Adrenal gland (tissue), 12 donors: ENCODE results near the gene UBALD2. TPM values are rescaled to one million over a fixed set of nuclear protein-coding genes. Genes with fewer than 3 reads are reported as not detected.
"Not testable (repeated sequence)": the region's sequence is repeated elsewhere in the genome, so short reads cannot be mapped to it uniquely, and the experiment has no call there.

Source experiments
- DNase-seq, 7 donors: peaks; one replicate each; pipeline ENCODE4 v3.0.0-alpha.2; 2019 to 2020
- H3K27ac ChIP-seq, 5 donors: fragments of 200-600 bp; sonication (generic) in 4 of 5; 1 replicate in 3 of 5; 2 replicates in 2 of 5; pipeline versions ENCODE4 v1.5.1 to v1.8.0; 2016 to 2020; ENCODE audit warnings: mild to moderate bottlenecking in 1 of 5
- H3K27me3 ChIP-seq: fragments of 200-600 bp; 2 replicates; pipeline ENCODE4 v1.8.0; 2021
- H3K36me3 ChIP-seq, 2 donors: fragments of 200-600 bp; replicated peaks in 1 of 2; 1 replicate in 1 of 2; 2 replicates in 1 of 2; pipeline versions ENCODE4 v1.5.1 to v1.8.0; 2018 to 2022
- H3K4me1 ChIP-seq, 2 donors: fragments of 200-600 bp; replicated peaks in 1 of 2; 1 replicate in 1 of 2; 2 replicates in 1 of 2; pipeline versions ENCODE4 v1.5.1 to v1.8.0; 2018 to 2021
- H3K4me3 ChIP-seq, 4 donors: fragments of 200-600 bp; sonication (generic) in 3 of 4; one replicate each; pipeline ENCODE4 v1.5.1; 2016 to 2018
- H3K9me3 ChIP-seq, 3 donors: fragments of 200-600 bp; sonication (generic) in 1 of 3; replicated peaks in 1 of 3; 1 replicate in 2 of 3; 2 replicates in 1 of 3; pipeline versions ENCODE4 v1.5.1 to v1.8.0; 2016 to 2021
- CTCF ChIP-seq, 6 experiments: fragments of 450-650 bp in 4 of 6; fragments of 200-600 bp in 2 of 6; sonication (generic) in 1 of 6; IDR thresholded peaks; 1 replicate in 5 of 6; 2 replicates in 1 of 6; pipeline versions ENCODE4 v1.5.1 to v1.8.0; 2016 to 2021; ENCODE audit warnings: antibody characterized with exemption in 6 of 6, mild to moderate bottlenecking in 2 of 6, moderate library complexity in 1 of 6
- POLR2A ChIP-seq, 2 donors: fragments of 450-650 bp; IDR thresholded peaks; one replicate each; pipeline ENCODE4 v1.6.1; 2017; ENCODE audit warnings: antibody characterized with exemption in 2 of 2, mild to moderate bottlenecking in 2 of 2, moderate library complexity in 1 of 2
- WGBS, 4 donors: extraction: QIAGEN DNeasy Blood & Tissue Kit in 2 of 4; methylation state at CpG; one replicate each; pipeline versions ENCODE4 v1.1.5 to v1.1.7; 2013 to 2017; 5-methylcytosine and 5-hydroxymethylcytosine counted together
- intact Hi-C, 2 donors: fragments of 100-400 bp; cut with DNase I; formaldehyde crosslinking; loops; one replicate each; pipeline versions ENCODE4 v1.14.1 to v1.15.0; 2022 to 2023
- polyA plus RNA-seq, 3 donors: library from polyadenylated mRNA; stranded (reverse); fragments of 200-250 nt in 2 of 3; fragments of 350-450 nt in 1 of 3; fragmentation: Illumina TruSeq in 1 of 3; extraction: RNeasy Lipid Tissue Mini Kit (QIAGEN cat#74804) in 1 of 3; gene quantifications; one replicate each; pipeline ENCODE4 v1.2.3, GENCODE V29; 2013 to 2014
- total RNA-seq, 9 donors: library from RNA; depleted of rRNA in 4 of 9; stranded (reverse); fragments of >200 nt in 4 of 9; fragments of 120-200 nt in 1 of 9; fragmentation: NEBNext Ultra II Directional in 1 of 9; extraction: Animal tissue kit (Norgen Biotek cat#: 25700) in 1 of 9; gene quantifications; one replicate each; pipeline versions ENCODE4 v1.1.0 to v1.2.4, GENCODE V29; 2013 to 2023
- donor health status: healthy with polysubstance abuse.
- donor health status: Bipolar disorder and iron deficiency.
- donor health status: DM: yes; HTN: yes; CAD: no.
- donor health status: DM: no; HTN: no; CAD: no.
- donor health status: DM: no; HTN: no; CAD: no.
- donor health status: DM: yes; HTN: yes; CAD: no.

The UBALD2 gene
- total and polyA plus RNA-seq, 12 donors = 5.2 to 71.2 (median 14.3) TPM

- no peaks in the 10 kb centered on the region for H3K27me3 ChIP-seq
- WGBS, 4 donors = 65 to 72% (median 70%) methylated on average over 5 to 6 of the region's 6 CpGs
- intact Hi-C loops = no loop called here
- TF ChIP-seq POLR2A (IDR thresholded peaks at IDR 0.05) (no peak), CTCF (IDR thresholded peaks at IDR 0.05) (no peak)
- no peaks in the 10 kb centered on the region for H3K9me3 ChIP-seq
- DNase-seq = no peak
- H3K36me3 ChIP-seq = no peaks in the 10 kb centered on the region
- peaks cover 7 to 17% of the 10 kb centered on the region in 2 donors for H3K4me1 ChIP-seq
- no peak overlapping the region for H3K27ac ChIP-seq
- H3K4me3 ChIP-seq = no peak overlapping the region
Measured at GRCh38 chr17:76255801-76256429, 9.2 kb upstream of the UBALD2 start.

- not testable (repeated sequence) for DNase-seq
Measured at GRCh38 chr17:76256430-76257050, 8.6 kb upstream of the UBALD2 start.

GRCh38 chr17:76260220-76260619 is 4.9 kb upstream of the UBALD2 start:
- 92 to 95% (median 94%) methylated on average over 7 of the region's 7 CpGs for WGBS, 4 donors
- no peak for DNase-seq
- Histone ChIP-seq H3K4me1 (peaks cover 12 to 15% of the 10 kb centered on the region in 2 donors), H3K4me3 (no peak overlapping the region), H3K36me3 (no peaks in the 10 kb centered on the region), H3K27ac (no peak overlapping the region), H3K9me3 (no peaks in the 10 kb centered on the region), H3K27me3 (no peaks in the 10 kb centered on the region)
- intact Hi-C loops = no loop called here
- no peak for TF ChIP-seq CTCF (IDR thresholded peaks at IDR 0.05)
- TF ChIP-seq POLR2A (IDR thresholded peaks at IDR 0.05) = no peak

More at GRCh38 chr17:76256430-76257050, 8.6 kb upstream of the UBALD2 start:
- H3K27me3 ChIP-seq, H3K9me3 ChIP-seq, H3K36me3 ChIP-seq, H3K4me3 ChIP-seq, H3K27ac ChIP-seq, intact Hi-C loops: not testable (repeated sequence)
- H3K4me1 ChIP-seq = peaks cover 7 to 17% of the 10 kb centered on the region in 2 donors
- WGBS, 4 donors = 76 to 82% (median 80%) methylated on average over 19 of the region's 19 CpGs

GRCh38 chr17:76260669-76261068 is 4.5 kb upstream of the UBALD2 start:
- TF ChIP-seq CTCF (IDR thresholded peaks at IDR 0.05) = no peak
- no peak for TF ChIP-seq POLR2A (IDR thresholded peaks at IDR 0.05)
- no peak overlapping the region for H3K27ac ChIP-seq
- no peak overlapping the region for H3K4me3 ChIP-seq
- intact Hi-C loops = no loop called here
- H3K4me1 ChIP-seq = peaks cover 12 to 15% of the 10 kb centered on the region in 2 donors
- no peak for DNase-seq
- 72 to 89% (median 80%) methylated on average over 5 of the region's 5 CpGs for WGBS, 4 donors
- H3K9me3 ChIP-seq = no peaks in the 10 kb centered on the region
- H3K27me3 ChIP-seq = no peaks in the 10 kb centered on the region
- no peaks in the 10 kb centered on the region for H3K36me3 ChIP-seq
